Cardiac muscle cell (in vitro differentiated cells and primary cell): ENCODE measurements around the gene PLAAT3. TPM values are rescaled to one million over a fixed set of nuclear protein-coding genes. Genes with fewer than 3 reads are reported as not detected.
"Not testable (repeated sequence)": the region's sequence is repeated elsewhere in the genome, so short reads cannot be mapped to it uniquely, and the experiment has no call there.

Experiments used
- DNase-seq, 2 donors: peaks; one replicate each; pipeline versions ENCODE4 v3.0.0 to v3.0.0-alpha.2; 2010 to 2017; ENCODE audit warnings: low read depth in 1 of 2, low spot score in 1 of 2
- H3K27ac ChIP-seq: fragments of 200-600 bp; sonication (generic); 2 replicates; pipeline ENCODE4 v1.5.1; 2016
- H3K27me3 ChIP-seq: fragments of 200-600 bp; sonication (generic); 2 replicates; pipeline ENCODE4 v1.6.0; 2016; ENCODE audit warnings: control low read depth
- H3K36me3 ChIP-seq: fragments of 200-600 bp; sonication (generic); 2 replicates; pipeline ENCODE4 v1.5.1; 2016; ENCODE audit warnings: control low read depth
- H3K4me1 ChIP-seq: fragments of 200-600 bp; sonication (generic); 2 replicates; pipeline ENCODE4 v1.8.1; 2017; ENCODE audit warnings: low read depth, mild to moderate bottlenecking, mixed run types
- H3K4me3 ChIP-seq: fragments of 200-600 bp; sonication (generic); 2 replicates; pipeline ENCODE4 v1.5.1; 2016; ENCODE audit warnings: mild to moderate bottlenecking
- H3K9me3 ChIP-seq: fragments of 200-600 bp; sonication (generic); 2 replicates; pipeline ENCODE4 v1.5.1; 2017; ENCODE audit warnings: low read depth, mild to moderate bottlenecking, control low read depth
- CTCF ChIP-seq: IDR thresholded peaks from 2 replicates; pipeline ENCODE4 v1.5.1; 2012; ENCODE audit warnings: low read depth, mild to moderate bottlenecking, low read length
- polyA plus RNA-seq: library from polyadenylated mRNA; unstranded; fragments of >200 nt; fragmentation: Nextera tagmentation; extraction: Ambion mirVana; gene quantifications from 2 replicates; pipeline ENCODE4 v1.2.1, GENCODE V29; 2016
- total RNA-seq: library from RNA; depleted of rRNA; stranded (reverse); fragments of >200 nt; gene quantifications from 2 replicates; pipeline ENCODE4 v1.2.3, GENCODE V29; 2016

The PLAAT3 gene
- total and polyA plus RNA-seq, 2 experiments from 2014 or later: 10.0 to 10.8 TPM

- H3K4me1 ChIP-seq: no peaks in the 10 kb centered on the region
- no peak overlapping the region for H3K4me3 ChIP-seq
- TF ChIP-seq CTCF: no peak
- no peak for DNase-seq
- H3K9me3 ChIP-seq: no peaks in the 10 kb centered on the region
- no peak overlapping the region for H3K27ac ChIP-seq
- H3K36me3 ChIP-seq: no peaks in the 10 kb centered on the region
- no peaks in the 10 kb centered on the region for H3K27me3 ChIP-seq
Measured at GRCh38 chr11:63622323-63622722, 8.1 kb upstream of the PLAAT3 start.

GRCh38 chr11:63621071-63621470 lies 6.8 kb upstream of the PLAAT3 start:
- H3K4me1 ChIP-seq: no peaks in the 10 kb centered on the region
- H3K4me3 ChIP-seq: no peak overlapping the region
- no peak for DNase-seq
- no peak overlapping the region for H3K27ac ChIP-seq
- no peaks in the 10 kb centered on the region for H3K27me3 ChIP-seq
- H3K36me3 ChIP-seq: no peaks in the 10 kb centered on the region
- no peaks in the 10 kb centered on the region for H3K9me3 ChIP-seq
- no peak for TF ChIP-seq CTCF

- Histone ChIP-seq H3K27ac (no peak overlapping the region), H3K9me3 (no peaks in the 10 kb centered on the region), H3K4me3 (no peak overlapping the region), H3K27me3 (no peaks in the 10 kb centered on the region), H3K4me1 (no peaks in the 10 kb centered on the region), H3K36me3 (no peaks in the 10 kb centered on the region)
- no peak for TF ChIP-seq CTCF
- no peak for DNase-seq
Measured at GRCh38 chr11:63619967-63620366, 5.7 kb upstream of the PLAAT3 start.

- H3K9me3 ChIP-seq, H3K36me3 ChIP-seq, H3K4me3 ChIP-seq, H3K27ac ChIP-seq, DNase-seq, H3K4me1 ChIP-seq: not testable (repeated sequence)
- H3K27me3 ChIP-seq: peaks cover 15% of the 10 kb centered on the region
Measured at GRCh38 chr11:63617686-63618085, 3.5 kb upstream of the PLAAT3 start.

GRCh38 chr11:63616953-63617352 lies 2.7 kb upstream of the PLAAT3 start:
- Histone ChIP-seq H3K27ac (no peak overlapping the region), H3K4me3 (no peak overlapping the region), H3K9me3 (no peaks in the 10 kb centered on the region), H3K27me3 (peaks cover 22% of the 10 kb centered on the region), H3K36me3 (no peaks in the 10 kb centered on the region), H3K4me1 (no peaks in the 10 kb centered on the region)
- no peak for DNase-seq
- TF ChIP-seq CTCF: no peak

GRCh38 chr11:63613517-63614135 lies 607 bp downstream of the PLAAT3 start:
- H3K9me3 ChIP-seq: no peaks in the 10 kb centered on the region
- no peaks in the 10 kb centered on the region for H3K4me1 ChIP-seq
- TF ChIP-seq CTCF: no peak
- peak; percentile 48 to 56 for DNase-seq
- peaks cover 43% of the 10 kb centered on the region for H3K27me3 ChIP-seq
- no peaks in the 10 kb centered on the region for H3K36me3 ChIP-seq
- H3K4me3 ChIP-seq: peak overlapping the region; percentile 60
- no peak overlapping the region for H3K27ac ChIP-seq
